ENCODE measurements around the gene PRTN3.

PRTN3 gene

GRCh38 chr19:840519-841206, at the start of gene PRTN3:
PRTN3 (plus strand) TSS chr19:840999; CDS start chr19:841009, 10 bp downstream.
- DNase-seq, result no peak

GRCh38 chr19:791007-791566, 49.7 kb upstream of the PRTN3 start:
- no peak for DNase-seq

DNA sequence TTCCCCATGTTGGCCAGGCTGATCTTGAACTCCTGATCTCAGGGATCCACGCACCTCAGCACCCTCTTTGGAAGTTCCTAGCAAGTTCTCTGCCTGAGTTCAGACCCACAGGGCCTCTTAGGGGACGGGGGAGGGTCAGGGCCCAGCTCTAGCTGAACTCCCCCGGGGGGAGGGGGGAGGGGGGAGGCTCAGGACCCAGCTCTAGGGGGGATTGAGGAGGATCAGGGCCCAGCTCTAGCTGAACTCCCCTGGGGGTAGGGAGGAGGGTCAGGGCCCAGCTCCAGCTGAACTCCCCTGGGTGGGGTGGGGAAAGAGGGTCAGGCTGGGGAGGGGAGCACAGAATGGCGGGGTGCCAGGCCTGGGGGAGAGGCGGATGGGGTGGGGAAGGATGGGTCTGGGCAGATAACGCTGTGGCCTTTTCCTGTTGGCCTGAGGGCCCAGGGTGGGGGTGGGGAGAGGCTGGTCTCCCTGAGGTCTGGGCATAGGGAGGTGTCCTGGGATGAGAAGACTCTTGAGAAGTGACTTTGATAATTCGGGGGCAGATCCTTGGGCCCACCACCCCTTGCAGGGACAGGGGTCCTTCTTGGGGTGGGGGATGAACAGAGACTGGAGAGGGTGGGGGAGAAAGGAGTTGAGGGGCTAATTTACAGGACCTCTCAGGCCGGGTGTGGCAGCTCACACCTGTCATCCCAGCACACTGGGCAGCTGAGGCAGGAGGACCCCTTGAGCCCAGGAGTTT, 49.1 kb upstream of the PRTN3 start:
- DNase-seq, result no peak

DNA sequence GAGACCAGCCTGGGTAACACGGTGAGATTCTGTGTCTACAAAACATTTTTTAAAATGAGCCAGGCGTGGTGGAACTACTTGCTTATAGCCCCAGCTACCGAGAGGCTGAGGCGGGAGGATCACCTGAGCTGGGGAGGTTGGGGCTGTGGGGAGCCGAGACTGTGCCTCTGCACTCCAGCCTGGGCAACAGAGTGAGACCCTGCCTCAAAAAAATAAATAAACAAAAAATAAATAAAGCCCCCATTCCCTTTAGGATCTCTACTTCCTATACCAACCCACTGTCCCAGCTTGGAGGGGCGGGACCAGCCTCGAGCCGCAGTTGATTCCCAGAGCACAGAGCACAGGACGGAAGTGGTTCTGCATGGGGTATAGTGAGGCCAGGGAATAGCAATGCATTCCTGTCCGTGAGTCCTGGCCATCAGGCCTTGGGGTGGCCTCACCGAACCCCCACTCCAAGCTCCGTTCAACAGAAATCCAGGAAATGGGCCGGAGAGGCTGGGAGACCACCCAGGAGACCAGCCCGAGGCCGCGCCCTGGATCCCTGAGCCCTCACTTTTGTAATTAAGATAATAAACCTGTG, 48.4 kb upstream of the PRTN3 start:
- DNase-seq, result no peak

DNA sequence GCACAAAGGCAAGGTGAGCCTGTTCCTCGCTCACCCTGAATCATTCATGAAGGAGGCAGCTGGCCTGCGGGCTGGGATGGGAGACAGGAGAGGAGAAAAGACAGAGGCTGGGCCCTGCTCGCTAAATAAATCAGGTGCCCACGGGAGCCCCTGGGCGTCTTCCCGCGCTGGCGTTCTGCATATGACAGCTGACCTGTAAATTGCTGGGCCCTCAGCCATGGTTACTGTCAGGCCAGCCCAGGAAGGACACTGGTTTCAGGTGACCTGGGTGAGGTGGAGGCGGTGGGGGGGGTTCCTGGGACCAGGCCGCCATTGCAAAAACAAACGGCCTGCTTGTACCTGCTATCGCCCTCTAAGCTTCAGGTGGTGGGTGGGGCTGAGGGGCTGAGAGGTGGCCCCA, 47.0 kb upstream of the PRTN3 start:
- DNase-seq, result no peak

DNA sequence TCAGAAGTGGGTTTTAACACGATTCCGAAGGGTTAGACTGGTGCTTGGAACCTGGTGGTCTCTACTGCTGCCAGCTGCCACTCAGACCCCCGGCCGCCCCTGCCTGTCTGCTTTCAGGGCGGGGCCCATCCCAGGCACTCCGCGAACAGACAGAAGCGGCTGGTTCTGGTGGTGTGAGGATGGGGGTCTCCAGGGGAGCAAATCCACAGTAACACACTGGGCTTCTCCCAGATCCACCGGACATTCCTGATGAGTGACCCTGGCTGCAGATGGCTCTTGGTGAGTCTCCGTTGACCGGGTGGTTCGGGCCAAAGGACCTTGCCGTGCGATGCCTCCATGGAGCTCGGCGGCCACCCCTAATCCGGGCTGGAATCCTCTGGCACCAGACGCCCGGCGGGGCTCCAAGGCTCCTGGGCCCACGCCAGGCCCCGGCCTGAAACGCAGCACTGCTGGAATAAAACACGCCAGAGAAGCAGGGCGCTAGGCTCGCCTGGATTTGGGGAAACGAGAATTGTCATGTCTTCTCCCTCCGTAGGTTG, 45.7 kb upstream of the PRTN3 start:
- no peak for DNase-seq

GRCh38 chr19:795691-796581, 44.9 kb upstream of the PRTN3 start:
- no peak for DNase-seq

DNA sequence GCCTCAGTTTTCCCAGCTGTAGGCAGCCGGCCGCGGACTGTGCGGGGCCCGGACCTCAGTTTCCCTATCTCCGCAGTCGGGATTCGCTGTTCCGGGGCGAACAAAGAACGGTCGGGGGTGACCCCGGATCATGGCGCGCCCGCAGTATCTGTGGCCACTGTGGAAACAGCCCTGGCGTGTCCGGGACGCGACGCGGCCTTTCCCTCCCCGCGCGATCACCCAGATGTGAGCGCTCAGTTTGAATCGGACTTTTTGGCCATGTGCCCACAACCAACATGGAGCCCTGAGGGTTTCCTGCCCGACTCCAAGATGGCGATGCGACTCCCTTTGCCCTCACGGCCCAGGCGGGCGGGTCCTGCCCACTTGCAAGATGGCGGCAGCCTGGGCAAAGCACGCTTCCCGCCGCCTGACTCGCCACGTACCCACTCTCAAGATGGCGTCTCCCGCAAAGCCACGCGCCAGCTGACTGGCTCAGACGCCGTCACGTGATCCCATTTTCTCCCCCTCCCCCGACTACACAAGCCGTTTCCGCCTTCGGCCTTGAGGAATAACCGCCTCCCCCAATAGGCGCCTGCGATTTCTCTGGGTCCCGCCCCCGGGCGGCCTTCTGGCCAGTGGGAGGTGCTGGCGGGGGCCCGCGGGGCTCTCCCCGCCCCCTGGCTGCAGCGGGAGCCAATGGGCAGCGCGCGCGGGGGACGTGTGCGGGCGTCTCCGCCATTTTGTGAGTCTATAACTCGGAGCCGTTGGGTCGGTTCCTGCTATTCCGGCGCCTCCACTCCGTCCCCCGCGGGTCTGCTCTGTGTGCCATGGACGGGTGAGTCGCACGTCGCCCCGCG, 43.9 kb upstream of the PRTN3 start, which contains the start of gene PTBP1:
TSS of gene PTBP1 (plus strand) at position 761 of the 836 bp plus-strand sequence. CDS start at position 807, 46 bp downstream.
- peak; percentile 98 for DNase-seq

DNA sequence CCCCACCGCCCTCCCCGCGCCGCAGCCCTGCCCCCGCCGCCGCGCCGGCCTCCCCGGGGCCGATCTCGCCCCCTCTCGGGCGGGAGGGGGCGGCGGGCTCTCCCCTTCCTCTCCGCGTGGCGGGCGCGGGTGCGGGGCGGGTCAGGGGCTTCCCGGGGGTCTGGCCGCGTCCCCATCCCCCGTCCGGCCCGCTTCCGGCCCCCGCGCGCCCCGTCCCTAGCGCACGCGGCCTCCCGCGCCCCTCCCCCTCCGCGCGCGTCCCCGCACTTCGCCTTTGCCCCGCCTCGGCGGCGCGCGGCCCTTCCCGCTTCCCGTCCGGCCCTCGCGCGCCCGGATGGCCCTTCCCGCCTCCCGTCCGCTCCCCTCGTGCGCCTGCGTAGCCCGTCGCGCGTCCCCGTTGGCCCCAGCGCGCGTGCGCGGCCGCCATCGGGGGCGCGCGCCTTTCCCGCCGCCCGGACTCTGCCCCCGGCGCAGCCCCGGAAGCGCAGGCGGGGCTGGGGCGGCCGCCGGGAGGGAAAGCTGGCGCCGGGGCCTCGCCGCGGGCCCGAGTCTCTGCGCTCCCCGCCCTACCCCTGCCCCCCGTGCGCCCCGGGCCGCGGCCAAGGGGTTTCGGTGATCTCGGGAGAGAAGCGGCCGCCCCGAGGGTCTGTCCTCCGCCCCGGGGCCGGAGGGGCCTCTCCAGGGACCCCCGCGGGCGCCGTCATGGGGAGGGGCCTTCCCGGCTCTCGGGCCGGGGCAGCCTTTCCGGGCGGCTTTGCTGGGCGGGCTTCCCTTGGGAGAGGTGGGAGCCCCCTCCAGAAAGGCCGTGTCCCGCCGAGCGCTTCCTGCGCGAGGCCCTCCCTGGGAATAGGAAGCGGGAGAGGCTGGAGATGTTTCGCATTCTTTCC, 43.0 kb upstream of the PRTN3 start:
- DNase-seq, result peak; percentile 94

DNA sequence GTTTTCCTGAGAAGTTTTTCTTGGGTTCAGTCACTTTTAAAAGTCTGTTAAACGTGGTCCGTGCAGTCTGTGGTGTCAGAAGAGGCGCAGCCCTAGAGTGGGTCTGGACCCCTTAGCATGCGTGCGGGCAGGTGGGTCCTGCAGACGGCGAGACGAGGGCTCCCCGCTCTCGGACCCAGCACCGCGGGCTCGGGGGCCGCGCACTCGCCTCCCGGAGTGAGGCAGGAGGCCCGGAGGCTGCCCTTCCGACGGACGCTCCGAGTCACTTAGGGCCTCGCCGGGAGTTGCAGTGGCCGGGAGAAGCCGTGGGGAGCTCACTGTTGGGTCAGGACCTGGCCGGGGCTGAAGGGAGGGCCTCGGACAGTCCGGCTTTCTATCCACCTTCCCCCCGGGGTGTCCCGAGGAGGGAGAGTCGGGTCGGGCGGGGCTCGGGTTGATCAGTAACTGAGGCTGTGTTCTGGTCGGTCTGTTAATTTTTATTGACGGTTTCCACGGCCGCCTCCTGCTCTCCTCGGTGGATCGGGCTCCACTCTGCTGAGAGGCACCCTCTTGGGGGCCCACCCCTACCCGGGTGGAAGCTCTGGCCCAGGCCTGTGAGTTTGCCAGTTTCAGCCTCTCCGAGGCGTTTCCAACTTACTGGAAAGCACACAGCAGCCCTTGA, 42.3 kb upstream of the PRTN3 start:
- DNase-seq, result no peak

GRCh38 chr19:799076-799881, 41.5 kb upstream of the PRTN3 start:
- DNase-seq, result no peak

DNA sequence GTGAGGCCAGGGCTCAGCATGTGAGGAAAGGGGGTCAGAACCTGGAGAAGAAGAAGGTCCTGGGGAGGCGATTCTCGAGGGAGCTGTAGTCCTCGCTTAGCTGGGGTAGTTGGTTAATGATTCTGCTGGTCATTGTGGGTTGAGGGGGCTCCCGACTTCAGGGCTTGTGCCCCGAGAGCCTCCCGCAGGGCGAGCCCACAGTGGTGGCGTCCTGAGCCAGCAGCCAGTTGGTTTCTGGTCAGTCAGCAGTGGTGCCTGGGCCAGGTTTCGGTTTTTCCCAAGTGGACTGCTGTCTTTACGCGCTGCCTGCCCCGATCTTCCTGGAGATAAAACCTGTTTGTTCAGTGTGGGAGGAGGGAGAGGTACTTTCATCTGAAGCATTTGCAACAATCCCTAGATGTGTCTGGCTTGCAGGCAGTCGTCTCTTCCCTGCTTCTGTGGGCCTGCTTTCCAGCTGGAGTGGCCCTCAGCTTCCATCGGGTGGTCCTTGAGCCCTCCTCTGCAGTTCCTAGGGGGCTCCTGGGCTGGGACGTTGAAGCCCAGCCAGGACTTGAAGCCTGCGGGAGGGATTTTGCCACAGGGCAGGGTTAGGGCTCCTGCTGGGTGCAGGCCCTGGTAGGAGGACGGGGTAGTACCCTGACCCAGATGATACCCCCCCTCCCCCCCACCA, 40.3 kb upstream of the PRTN3 start:
- no peak for DNase-seq

- no peak for DNase-seq
These were observed 39.6 kb upstream of the PRTN3 start for GRCh38 chr19:801030-801860.

DNA sequence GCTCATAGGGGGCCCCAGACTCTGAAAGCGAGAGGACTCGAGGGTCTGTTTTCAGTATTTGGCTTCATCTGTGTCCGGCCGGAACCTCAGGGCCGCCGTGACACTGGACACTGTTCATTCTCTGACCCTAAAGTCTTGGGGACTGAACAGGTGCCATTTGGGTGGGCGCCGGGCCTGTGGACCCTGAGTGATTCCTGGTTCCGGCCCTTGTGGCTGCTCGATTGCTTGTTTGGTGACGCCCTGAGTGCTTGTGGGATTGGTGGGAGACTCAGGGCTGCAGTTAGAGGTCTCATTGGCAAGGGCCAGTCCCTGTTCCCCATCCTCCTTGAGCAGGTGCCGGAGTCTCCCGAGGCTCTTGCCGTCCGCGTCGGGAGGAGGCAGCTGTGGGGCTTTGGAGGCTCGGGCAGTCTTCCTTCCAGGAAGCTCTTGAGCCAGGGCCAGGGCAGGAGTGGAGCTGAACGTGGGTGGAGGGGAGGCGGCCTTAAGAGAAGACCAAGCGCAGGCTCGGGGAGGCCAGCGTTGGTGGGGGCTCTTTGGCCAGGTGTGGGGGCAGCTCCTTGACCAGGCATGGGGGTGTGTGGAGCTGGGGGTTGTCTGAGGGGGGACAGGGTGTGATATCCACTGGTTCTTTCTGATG, 38.8 kb upstream of the PRTN3 start:
- DNase-seq, result no peak

- no peak for DNase-seq
These were observed 38.2 kb upstream of the PRTN3 start for GRCh38 chr19:802498-803098.

- no peak for DNase-seq
These were observed 37.7 kb upstream of the PRTN3 start for GRCh38 chr19:803099-803561.
